Stimulated activated CD4-positive, alpha-beta T cell treated with anti-CD3 and anti-CD28 coated beads, Interleukin-12 subunit alpha, Interleukin-12 subunit beta, amount 100 ng/mL, for 48 hours (primary cell): ENCODE measurements around the gene MATK.
A peak's percentile ranks its signal among the peaks of the same experiment; 100 is the strongest.
"Not testable (repeated sequence)": the region's sequence is repeated elsewhere in the genome, so short reads cannot be mapped to it uniquely, and the experiment has no call there.

ENCODE experiments used
- DNase-seq, 3 donors: peaks; one replicate each; pipeline ENCODE4 v3.0.0-alpha.2; 2020; ENCODE audit warnings: low read depth in 2 of 3, low spot score in 1 of 3

MATK gene

DNA sequence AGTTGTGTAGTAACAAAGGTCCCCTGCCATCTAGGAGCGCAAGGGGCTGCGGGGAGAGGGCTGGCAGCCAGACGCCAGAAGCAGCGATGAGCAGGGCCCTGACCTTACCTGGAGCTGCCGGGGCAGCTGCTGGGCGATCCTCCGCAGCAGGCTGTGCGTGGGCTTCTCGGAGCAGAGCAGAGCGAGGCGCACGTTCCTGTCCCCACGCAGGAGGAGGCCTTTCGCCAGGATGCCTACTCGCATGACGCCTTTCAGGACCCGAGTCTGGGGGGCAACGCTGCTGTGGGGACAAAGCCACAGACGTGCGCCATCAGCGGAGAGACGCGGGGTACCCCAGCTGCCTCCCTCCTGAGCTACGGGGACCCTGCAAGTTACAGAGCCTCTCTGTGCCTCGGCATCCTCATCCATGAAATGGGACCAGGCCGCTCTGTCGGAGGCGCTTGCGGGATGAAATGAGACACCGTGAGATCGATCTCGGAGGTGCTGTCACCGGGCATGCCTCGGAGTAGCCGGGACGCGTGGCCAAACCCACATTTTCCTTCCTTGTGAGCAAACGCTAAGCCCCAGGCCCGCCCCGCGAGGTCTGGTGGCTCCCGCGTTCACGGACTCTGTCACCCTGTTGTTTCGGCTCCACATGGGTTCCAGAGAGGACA is 30.5 kb upstream of the MATK start:
- DNase-seq: no peak

DNA sequence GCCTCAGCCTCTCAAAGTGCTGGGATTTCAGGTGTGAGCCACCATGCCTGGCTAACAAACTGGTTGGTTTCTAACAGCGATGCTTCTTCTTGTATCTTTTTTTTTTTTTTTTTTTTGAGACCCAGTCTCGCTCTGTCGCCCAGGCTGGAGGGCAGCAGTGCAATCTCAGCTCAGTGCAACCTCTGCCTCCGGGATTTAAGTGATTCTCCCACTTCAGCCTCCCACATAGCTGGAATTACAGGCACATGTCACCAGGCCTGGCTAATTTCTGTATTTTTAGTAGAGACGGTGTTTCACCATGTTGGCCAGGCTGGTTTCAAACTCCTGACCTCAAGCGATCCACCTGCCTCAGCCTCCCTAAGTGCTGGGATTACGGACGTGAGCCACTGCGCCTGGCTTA is 30.0 kb upstream of the MATK start:
- not testable (repeated sequence) for DNase-seq

DNA sequence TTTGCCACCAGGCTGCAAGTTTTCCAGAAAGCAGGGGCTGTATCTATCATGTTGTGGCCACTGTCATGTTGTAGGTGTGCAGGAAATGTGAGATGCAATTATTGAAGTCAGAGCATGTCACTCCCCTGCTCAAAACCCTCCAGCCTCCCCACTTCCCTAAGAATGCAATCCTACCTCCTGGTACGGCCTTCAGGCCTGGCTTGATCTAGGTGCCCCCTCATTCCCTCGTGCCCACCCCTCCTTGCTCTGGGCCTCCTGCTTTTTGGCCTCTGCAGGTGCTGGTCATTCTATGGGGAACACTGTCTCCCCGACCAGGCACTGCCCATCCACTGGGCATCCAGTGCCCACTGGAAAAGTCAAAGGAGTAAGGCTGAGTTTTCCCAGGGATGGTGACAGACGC is 28.5 kb upstream of the MATK start:
- DNase-seq: no peak

DNA sequence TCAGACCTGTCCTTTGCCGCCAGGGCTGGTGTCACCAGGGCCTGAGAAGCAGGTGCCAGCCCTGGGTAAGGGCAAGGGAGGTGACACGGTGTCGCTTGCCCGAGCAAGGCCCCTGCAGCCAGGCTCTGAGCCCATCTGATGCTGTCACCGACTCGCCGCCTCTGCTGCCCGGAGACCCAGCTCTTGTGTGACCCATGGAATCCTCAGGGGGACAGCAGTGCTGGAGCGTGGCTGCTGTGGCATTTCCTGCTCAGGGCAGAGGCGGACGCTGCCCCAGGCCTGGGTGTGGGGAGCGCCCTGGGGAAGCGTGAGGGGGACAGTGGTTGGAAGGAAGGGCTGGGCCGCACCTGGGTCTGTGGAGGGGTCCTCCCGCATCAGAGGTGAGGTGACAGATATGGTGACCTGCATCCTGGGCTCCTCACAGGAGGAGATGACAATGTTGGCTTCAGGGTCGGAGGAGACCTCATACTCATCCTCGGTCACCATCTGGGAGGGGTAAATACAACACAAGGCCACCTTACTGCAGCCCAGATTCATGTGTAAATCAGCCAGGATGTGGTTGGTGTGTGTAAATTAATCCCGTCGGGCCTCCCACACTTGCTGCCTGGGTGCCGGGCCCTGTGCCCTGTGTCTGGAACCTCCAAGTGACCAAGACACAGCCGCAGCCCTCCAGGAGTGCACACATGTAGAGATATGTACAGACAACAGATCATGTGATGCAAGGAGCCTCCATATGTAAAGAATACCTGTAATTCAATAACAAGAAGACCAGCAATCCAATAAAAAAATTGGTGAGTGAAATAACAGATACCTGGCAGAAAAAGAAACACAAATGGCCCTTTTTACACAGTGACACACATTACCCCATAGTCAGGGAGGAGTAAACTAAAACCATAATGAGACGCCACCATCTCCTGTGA is 27.6 kb upstream of the MATK start:
- DNase-seq: no peak

DNA sequence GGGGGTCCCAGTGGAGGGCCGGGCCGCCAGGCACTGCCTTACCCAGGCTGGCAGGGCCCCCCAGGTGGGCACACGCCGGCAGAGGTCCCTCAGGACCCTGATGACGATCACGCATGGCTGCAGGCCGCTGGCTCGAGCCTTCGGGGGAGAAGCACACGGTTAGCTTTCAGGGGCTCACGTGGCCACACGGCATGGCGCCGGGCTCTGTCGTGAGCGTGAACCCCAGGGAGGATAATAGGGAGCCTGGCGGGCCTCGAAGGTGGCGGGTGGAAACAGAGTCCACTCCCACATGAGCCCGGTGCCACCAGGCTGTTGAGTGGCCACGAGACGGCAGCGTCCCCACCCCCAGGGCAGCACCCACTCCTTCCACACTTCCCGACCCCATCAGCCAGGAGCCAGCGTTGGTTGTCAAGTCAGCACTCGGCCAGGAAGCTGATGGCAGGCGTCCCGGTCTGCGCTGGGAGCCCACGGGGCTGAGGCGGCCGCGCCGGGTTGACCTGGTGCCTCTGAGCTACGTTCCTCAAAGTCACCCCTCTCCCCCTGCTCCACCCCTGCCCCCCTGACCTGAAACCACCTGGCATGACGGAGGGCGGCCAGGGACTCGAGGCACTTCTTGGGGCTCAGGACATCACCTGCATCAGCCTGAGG is 24.7 kb upstream of the MATK start:
- DNase-seq: no peak

DNA sequence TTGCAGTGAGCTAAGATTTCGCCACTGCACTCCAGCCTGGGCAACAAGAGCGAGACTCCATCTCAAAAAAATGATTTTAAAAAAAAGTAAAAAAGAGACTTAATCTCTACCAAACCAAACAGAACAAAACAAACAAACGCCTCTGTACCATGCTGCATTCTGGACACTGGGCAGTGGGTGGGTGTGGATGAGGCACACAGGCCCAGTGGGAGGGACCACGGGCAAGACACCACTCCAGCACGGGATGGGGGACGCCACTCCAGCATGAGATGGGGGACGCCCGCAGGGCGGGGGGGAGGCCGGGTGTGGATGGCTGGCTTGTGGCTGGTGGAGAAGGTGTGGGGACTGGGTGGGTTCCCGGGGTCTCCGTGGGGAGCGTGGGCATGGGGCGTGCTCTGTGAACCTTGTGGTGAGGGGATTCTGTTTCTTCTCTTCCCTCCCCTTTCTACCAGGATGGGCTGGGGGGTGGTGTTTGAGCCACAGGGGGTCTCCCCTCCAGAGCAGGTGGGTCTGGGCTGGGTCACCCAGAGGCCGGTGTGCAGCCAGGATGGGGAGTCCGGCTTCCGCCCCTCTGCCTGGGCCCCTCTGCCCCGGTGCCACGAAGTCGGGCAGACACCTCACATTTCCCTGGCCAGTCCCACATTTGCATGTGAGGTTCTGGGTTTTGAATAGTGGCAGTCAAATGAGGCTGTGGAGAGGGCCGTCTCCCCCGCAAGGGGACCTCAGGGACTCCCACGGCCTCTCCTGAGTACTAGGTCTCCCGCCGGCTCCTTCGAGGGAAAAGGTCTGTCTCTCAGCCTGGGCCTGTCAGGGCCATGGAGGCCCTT is 23.9 kb upstream of the MATK start:
- no peak for DNase-seq

DNA sequence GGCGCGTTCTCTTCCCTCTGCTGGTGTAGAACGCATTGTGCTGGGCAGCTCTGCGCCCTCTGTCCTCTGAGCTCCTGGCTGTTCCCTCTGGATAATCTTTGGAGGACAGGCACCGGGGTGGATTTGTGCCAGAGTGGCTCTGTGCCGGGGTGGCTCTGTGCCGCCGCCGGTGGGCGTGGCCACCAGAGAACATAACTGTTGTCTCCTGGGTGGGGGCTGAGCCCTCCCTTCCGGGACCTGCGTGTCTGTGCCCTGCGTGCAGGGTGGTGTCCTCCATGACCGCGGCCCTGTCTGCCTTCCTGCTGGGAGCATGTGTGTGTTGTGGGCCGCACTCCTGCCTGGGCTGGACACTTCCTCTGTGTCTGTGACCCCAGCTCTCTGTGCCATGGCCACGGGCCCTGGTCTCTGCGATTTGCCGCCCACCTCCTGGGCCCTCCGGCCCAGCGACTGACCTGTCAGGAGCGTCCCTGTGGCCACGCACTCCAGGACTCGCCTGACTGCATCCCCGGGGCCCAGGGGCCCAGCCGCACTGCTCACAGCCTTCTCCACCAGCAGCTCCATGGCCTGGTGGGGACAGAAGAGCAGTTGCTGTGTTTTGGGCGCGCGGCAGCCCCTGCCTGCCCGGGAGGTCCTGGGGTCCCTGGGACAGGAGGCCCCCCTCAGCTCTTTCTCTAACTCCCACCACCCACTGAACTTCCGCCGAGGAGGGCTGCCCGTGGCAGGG is 22.4 kb upstream of the MATK start:
- no peak for DNase-seq

DNA sequence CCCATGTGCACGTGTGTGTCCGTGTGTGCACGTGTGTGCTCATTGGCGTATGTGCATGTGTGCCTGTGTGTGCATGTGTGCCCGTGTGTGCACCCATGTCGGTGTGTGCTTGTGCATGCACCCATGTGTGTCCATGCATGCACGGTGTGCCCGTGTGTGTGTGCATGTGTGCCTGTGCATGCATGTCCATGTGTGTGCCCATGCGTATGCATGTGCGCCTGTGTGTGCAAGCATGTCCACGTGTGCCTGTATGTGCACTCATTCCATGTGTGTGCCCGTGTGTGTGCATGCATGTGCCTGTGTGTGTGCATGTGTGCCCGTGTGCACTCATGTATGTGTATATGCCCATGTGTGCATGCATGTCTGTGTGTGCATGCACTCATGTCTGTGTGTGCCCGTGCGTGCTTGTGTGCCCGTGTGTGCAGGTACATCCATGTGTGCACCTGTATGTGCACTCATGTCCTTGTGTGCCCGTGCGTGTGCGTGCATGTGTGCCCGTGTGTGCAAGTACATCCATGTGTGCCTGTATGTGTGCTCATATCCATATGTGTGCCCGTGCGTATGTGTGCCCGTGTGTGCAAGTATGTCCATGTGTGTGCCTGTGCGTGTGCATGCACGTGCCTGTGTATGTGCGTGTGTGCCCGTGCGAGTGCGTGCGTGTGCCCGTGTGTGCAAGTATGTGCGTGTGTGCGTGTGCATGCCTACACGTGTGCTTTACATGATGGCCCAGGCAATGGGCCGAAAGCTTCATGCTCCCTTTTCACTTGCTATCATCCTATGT is 21.6 kb upstream of the MATK start:
- DNase-seq: no peak

DNA sequence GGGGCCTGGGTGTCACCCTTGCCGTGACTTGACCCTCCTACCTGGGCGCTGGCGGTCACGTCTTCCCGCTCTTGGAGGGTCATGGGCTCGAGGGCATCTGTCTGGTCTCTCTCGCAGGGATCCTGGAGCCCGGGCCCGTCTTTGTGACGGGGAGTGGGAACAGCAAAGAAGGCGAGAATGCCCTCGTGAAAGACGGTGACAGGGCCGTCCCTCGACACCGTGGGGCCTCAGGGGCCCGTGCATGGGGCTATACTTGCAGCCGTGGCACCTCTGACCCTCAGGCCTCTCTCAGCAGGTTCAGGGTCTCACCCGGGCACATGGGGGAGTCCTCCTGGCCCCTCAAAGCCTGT is 20.9 kb upstream of the MATK start:
- no peak for DNase-seq

DNA sequence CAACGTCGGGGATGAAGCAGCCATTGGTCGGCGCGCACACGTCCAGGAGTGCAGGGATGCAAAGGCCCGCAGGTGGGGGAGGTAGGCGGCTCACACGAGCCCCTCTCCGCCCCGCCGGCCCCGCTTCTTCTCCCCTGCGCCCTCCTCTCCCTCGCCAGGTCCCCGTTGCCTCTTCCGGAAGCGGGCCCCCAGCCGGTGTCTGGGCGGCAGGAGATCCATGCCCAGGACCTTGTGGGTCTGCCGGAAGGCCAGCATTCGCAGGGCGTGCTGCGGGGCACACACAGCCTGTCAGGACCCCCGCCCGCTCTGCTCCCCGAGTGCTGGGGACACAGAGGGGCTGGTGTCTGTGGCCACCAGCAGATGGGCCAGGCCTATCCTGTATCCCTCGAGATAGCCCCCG is 19.7 kb upstream of the MATK start:
- DNase-seq: no peak

DNA sequence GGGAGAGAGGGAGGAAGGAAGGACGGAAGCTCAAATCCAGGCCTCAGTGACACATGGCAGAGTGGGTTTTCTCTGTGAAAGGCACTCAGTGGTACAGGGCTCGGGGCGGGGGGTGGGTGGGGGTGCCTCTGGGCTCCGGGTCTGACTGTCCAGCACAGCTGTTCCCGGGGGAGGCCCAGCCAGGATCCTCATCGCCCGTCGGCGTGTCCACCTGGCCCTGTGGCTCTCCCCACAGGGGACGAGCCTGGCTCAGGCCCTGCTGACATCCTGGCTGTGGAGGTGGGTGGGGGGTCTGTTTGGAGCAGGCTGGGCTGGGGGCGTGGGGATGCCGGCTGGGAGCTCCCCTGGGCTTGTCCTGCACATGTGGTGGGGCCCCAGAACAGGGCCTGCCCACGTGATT is 18.2 kb upstream of the MATK start:
- DNase-seq: no peak

DNA sequence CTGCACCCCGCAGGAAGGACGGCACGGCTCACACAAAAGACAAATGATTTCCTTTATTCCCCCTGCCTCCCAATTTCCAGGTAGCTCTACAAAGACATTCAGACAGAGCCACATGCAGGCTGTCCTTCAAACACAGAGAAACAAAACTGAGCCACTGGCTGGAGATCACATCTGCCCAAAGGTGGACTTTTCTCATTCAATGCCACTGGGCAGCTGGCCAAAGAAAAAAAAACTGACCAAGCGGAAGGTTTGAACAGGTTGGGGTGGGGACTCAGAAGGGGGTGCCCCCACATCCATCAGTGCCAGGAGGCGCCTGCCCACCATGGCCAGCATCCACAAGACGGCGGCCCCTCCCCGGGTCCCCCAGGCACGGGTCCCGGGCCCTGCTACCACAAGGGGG is 17.8 kb upstream of the MATK start:
- DNase-seq: no peak

DNA sequence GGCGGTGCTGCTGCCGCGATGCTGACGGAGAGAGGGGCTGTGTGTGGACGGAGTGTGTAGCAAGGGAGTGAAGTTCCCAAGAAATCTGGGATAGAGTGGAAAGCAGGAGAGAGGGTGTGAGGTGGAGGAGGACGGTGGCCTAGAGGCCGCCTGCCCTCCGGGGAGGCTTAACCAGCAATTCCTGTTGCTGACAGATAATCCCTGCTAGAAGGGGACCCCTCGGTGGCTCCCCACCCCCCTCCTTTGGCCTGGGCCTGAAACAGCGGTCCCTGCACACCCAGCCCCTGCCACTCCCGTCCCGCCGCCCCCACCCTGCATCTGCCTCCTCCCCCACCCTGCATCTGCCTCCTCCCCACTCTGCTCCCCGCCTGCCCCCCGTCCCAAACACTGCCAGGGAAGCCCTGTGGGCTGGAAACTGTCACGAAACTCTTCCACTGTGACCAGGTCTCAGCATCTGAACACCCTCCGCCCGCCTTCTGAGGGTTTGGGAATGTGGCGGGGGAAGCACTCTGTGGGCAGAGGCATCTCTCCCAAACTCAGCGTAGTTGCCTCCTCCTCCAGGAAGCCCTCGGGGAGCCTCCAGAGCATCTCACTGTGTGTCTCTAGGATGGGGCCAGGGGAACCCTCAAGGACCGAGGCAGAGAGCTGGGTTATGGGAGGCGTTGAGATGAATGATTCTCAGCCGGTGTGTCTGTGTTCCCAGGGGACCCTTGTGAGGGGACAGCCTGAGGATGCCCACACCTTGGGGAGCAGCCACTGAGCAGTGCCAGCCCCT is 17.1 kb upstream of the MATK start:
- no peak for DNase-seq

DNA sequence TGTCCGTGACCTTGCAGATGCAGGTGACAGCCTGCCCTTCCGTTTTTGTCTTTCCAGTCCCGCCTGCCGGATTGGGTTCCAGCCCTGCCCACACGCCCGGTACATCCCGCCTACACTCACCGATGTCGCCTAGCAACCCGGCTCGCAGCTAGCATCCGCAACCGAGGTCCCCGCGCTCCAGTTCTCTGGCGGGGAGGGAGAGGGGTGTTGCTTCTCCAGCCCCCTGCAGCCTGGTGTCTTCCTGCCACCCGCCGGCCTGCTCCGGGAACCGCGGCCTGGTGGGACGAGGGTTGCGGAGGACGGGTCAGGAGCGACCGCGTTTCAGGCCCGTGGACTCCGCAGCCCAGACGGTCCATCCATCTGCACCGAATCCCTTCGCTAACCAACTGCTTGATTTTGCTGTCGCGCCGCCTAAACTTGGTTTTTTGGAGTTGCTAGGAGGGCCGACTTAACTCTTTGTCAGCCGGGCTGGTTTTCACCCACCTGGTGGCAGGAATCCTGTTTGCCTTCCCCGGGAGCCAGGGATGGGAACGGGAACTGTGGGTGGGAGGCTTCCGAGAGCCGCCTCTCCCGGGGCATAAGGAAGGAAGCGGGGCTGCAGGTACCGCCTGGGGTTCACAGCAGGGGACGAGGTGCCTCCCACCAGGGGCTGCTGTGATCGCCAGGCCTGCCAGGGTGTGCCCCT is 15.4 kb upstream of the MATK start:
- peak in 1 of 3 donors; percentile 43 for DNase-seq

DNA sequence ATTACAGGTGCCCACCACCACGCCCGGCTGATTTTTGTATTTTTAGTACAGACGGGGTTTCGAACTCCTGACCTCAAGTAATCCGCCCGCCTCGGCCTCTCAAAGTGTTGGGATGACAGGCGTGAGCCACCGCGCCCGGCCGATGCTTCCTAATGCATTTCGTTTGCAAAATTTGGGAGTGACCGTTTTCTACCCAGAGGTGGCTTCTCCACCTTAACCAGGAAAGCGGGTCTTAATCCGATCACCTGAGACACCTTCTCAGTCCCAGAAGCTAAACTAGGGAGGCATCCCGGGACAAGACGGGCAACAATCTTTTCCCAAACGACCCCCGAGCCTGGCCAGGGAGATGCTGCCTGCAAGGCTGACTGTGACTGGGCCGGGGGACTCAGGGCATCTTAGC is 14.8 kb upstream of the MATK start:
- no peak for DNase-seq

DNA sequence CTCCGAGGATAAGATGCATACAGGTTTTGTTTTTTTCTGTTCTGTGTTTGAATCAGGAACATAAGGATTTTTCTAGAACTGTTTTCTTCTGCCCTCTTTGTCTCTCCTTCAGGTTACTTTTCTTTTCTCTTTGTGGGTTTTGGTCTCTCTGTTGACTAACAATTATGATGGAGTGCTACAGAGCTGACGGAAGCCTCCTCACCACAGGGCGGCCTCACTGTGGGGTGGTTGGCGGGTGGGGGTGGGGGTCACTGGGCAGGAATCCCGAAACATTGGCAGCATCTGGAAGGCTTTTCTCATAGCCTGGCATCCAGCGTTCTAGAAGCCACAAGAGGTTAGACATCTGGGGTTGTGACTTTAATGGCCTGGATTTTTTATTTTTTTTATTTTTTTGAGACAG is 12.0 kb upstream of the MATK start:
- DNase-seq: no peak

DNA sequence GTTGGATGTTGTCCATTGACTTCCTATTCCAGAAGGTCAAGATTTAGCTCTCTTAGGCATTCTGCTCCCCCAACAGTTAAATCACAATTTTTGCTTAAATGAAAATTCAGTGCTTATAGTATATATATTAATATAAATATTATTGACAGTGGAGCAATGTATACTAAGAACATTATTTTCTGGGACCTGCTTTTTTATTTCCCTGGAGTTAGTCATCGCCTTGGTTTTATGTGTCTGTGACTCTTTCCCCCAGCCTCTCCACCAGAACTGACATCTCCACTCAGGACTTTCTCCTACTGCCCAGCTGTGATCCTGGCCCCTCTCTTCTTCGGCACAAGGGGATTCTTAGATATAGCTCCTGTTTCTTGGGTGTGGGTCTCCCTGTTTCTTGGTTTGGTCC is 10.2 kb upstream of the MATK start:
- no peak for DNase-seq

DNA sequence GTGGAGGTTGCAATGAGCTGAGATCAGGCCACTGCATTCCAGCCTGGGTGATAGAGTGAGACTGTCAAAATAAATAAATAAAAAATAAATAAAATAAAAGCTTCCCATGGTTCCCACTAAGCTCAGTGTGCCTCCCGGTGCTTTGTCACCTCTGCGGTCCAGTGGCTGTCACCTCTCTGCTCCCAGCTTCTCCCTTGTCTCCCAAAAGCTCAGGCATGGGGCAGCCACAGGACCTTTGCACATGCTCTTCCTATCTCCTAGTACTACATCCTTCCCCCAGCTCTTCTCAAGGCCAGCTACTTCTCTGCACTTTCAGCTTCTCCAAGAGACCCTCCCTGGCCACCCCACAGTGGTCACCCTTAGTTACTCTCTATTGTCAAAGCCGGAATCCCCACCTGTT is 7.6 kb upstream of the MATK start:
- no peak for DNase-seq

DNA sequence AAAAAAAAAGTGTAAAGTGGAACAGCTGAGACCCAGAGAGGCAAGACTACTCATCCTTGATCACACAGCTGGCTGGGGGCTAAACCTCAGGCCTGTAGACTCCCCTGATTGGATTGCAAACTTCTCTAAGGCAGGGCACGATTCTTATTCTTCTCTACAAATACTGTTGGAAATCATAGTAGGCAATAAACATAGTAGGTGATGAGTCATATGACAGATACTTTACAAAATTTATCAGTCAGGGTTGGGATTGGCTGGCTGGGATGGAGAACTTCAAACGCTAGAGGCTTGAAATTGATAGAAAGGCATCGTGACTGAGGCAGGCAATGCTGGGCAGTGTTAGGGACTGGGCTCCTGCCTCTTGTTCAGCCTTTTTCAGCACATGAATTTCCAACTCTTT is 5.9 kb upstream of the MATK start:
- no peak for DNase-seq
